ENCODE measurements around the gene PNPLA7. TPM values are rescaled to one million over a fixed set of nuclear protein-coding genes. Genes with fewer than 3 reads are reported as not detected.

Gene PNPLA7
- total RNA-seq, 1 donor from 2014 or later = 1.6 TPM

DNA sequence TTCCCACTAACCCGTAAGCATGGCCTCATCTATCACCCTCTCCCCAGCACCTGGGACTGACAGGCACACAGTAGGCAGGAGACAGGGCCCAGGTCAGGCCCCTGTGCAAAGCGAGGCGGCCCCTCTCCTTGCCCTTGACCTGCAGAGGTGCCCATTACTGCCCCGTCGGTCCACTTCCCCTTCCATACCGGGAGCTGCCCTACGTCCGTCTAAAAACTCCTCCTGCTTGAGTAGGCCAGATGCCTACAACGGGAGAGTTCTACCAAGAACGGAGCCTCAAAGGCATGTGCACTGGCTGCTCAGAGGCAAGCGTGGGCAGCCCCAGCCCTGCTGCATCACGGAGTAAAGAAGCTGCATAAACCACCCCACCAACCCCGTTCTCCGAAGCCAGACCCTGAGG, 33.1 kb upstream of the PNPLA7 start:
- Mint-ChIP-seq H3K36me3 (ENCODE audit: low read depth) (peaks cover 54% of the 10 kb centered on the region), H3K27me3 (ENCODE audit: low read depth) (no peaks in the 10 kb centered on the region), H3K27ac (no peak overlapping the region), H3K4me1 (ENCODE audit: low read depth) (peaks cover 4% of the 10 kb centered on the region), H3K4me3 (ENCODE audit: low read depth) (no peak overlapping the region), H3K9me3 (no peaks in the 10 kb centered on the region)
- intact Hi-C loops (cut with micrococcal nuclease) = no loop called here
- DNase-seq (ENCODE audit: low spot score) = no peak

DNA sequence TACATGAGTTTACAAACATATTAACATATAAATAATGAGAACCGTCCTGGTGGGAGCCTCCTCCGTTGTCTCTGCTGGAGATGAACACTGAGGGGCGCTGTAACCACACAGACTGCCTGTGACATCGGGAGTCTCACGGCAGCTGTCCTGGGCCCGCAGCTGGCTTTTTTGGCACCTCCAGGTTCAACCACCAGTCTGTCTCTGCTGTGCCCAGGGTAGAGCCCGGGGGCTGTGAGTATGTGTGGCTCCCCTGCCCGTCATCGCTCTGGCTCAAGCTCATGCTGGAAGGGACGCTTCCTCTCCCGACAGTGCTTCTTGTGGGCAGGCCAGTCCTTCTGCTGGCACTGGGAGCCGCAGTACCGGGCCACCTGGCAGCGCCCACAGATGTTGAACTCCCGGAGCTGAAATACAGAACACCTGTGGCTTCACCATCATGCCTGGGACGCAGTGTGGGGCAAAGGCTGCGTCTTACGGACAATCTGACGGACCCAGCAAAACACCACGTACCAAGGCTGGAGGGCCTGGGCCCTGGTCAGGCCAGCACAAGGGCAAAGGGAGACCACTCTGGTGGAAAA, 32.2 kb upstream of the PNPLA7 start:
- Mint-ChIP-seq H3K4me3 (ENCODE audit: low read depth) (no peak overlapping the region), H3K9me3 (no peaks in the 10 kb centered on the region), H3K27ac (no peak overlapping the region), H3K36me3 (ENCODE audit: low read depth) (peaks cover 44% of the 10 kb centered on the region), H3K4me1 (ENCODE audit: low read depth) (peaks cover 1% of the 10 kb centered on the region), H3K27me3 (ENCODE audit: low read depth) (no peaks in the 10 kb centered on the region)
- no peak for DNase-seq (ENCODE audit: low spot score)
- intact Hi-C loops (cut with micrococcal nuclease) = no loop called here

DNA sequence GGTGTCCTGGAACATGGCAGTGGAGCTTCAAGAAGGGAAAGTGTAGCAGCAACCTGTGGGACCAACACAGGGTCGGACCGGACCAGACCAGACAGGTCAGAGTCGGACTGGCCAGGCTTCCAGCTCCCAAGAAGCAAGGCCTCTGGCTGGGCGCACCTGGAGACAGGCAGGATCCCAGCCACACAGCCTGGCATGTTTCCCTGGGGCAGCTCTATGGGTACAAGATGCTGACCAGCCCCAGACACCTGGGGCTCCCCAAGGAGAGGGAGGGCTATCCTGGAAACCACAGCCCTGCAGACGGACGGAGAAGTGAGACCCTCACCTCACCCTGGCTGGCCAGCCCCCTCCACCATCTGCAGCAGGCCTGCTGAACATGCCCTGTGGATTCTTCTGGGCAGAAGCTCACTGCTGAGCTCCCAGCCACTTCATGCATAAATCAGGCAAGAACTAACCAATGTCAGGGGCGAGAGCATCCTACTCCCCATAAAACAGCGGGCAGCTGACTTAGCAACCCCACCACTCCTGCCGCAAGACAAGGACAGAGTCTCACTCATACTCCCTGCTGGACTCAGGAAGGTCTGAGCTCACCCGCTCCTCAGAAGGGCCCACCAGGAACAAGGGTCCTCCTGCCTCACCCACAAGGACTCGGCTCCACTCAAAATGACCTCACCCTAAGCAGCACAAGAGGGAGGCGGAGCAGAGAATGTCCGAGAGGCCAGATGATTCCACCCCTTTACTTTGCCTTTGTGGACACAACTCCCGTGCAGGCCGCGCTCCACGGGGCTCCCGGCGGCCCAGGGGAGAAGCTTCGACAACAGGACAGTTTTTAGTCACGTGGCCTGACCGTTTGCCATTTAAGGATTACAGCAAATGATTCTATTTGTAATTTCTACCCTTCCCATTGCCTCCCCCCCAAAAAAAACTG, 31.4 kb upstream of the PNPLA7 start:
- no peak for DNase-seq (ENCODE audit: low spot score)
- no peaks in the 10 kb centered on the region for H3K27me3 Mint-ChIP-seq (ENCODE audit: low read depth)
- peaks cover 6% of the 10 kb centered on the region for H3K4me1 Mint-ChIP-seq (ENCODE audit: low read depth)
- H3K9me3 Mint-ChIP-seq = no peaks in the 10 kb centered on the region
- no peak overlapping the region for H3K27ac Mint-ChIP-seq
- H3K36me3 Mint-ChIP-seq (ENCODE audit: low read depth) = peaks cover 41% of the 10 kb centered on the region
- H3K4me3 Mint-ChIP-seq (ENCODE audit: low read depth) = no peak overlapping the region
- intact Hi-C loops (cut with micrococcal nuclease) = no loop called here

DNA sequence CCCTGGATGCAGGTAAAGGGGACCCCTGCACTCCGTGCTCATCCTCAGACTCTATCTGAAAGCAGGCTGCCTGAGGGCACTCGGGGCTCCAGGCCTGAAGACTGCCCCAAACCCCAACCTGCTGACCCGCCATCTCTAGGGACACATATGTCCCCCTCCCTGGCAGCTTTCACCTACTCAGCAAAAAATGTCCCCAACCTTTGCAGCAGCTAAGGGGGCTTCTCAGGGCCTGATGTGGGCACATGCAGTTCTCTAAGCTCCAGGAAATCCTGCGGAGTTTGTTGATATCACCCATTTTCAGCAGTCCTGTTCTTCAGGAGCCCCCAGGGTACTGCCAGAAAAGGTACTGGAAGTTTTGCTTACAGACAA, 30.7 kb upstream of the PNPLA7 start:
- H3K9me3 Mint-ChIP-seq = no peaks in the 10 kb centered on the region
- peaks cover 11% of the 10 kb centered on the region for H3K4me1 Mint-ChIP-seq (ENCODE audit: low read depth)
- DNase-seq (ENCODE audit: low spot score) = no peak
- no peak overlapping the region for H3K27ac Mint-ChIP-seq
- no peak overlapping the region for H3K4me3 Mint-ChIP-seq (ENCODE audit: low read depth)
- peaks cover 41% of the 10 kb centered on the region for H3K36me3 Mint-ChIP-seq (ENCODE audit: low read depth)
- intact Hi-C loops (cut with micrococcal nuclease) = no loop called here
- no peaks in the 10 kb centered on the region for H3K27me3 Mint-ChIP-seq (ENCODE audit: low read depth)

DNA sequence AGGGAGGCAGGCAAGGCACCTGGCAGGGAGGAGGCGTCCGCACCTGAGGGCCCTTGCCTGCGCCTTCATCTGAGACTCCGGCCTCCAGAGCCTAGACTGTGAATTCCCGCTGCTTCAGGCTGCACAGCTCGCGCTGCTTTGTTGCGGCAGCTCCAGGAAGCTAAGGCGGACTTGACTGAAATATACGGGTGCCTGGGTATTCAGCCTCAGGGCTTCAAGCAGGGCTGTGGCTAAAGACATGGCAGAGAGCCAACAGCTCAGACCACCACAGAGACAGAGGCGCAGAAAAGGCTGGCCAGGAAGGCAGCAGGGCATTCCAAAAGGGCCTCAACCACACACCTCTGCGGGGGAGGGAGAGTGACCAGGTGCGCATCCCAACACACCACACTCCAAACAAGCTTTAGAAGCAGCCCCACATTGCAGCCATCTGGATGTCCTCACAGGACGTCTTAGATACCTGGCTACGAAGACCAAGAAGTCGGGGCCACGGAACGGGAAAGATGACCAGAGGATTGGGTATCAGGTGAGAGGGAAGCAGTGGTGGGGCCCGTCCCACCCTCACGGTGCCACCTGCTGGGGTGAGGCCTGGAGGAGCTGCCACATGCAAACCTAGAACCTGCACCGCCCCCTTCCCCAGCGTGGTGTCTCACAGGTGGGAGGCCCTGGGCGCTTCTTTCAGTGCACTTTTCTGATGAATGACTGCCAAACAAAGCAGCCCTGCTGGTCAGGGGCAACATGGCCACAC, 30.2 kb upstream of the PNPLA7 start:
- peaks cover 44% of the 10 kb centered on the region for H3K36me3 Mint-ChIP-seq (ENCODE audit: low read depth)
- no peak overlapping the region for H3K27ac Mint-ChIP-seq
- H3K4me3 Mint-ChIP-seq (ENCODE audit: low read depth) = no peak overlapping the region
- no peaks in the 10 kb centered on the region for H3K9me3 Mint-ChIP-seq
- DNase-seq (ENCODE audit: low spot score) = no peak
- intact Hi-C loops (cut with micrococcal nuclease) = no loop called here
- no peaks in the 10 kb centered on the region for H3K27me3 Mint-ChIP-seq (ENCODE audit: low read depth)
- H3K4me1 Mint-ChIP-seq (ENCODE audit: low read depth) = peaks cover 17% of the 10 kb centered on the region

GRCh38 chr9:137579259-137579604, 29.0 kb upstream of the PNPLA7 start:
- intact Hi-C loops (cut with micrococcal nuclease) = loop anchor here (2.0 to 5.0 kb wide), 2 partner anchors 28 to 38 kb away; partner anchors contain the start of genes EHMT1, MRPL41 and PNPLA7
- H3K36me3 Mint-ChIP-seq (ENCODE audit: low read depth) = peaks cover 49% of the 10 kb centered on the region
- no peak for DNase-seq (ENCODE audit: low spot score)
- H3K27ac Mint-ChIP-seq = peak overlapping the region; percentile 42
- H3K9me3 Mint-ChIP-seq = no peaks in the 10 kb centered on the region
- no peaks in the 10 kb centered on the region for H3K27me3 Mint-ChIP-seq (ENCODE audit: low read depth)
- peaks cover 18% of the 10 kb centered on the region for H3K4me1 Mint-ChIP-seq (ENCODE audit: low read depth)
- H3K4me3 Mint-ChIP-seq (ENCODE audit: low read depth) = peak overlapping the region; percentile 84

- peak within 1 kb of the TSS; percentile 84 for H3K4me3 Mint-ChIP-seq (ENCODE audit: low read depth)
- H3K36me3 Mint-ChIP-seq (ENCODE audit: low read depth) = peaks cover 52% of the 10 kb centered on the region
- DNase-seq (ENCODE audit: low spot score) = peak; percentile 91
- peaks cover 18% of the 10 kb centered on the region for H3K4me1 Mint-ChIP-seq (ENCODE audit: low read depth)
- H3K27ac Mint-ChIP-seq = peak within 1 kb of the TSS; percentile 42
- intact Hi-C loops (cut with micrococcal nuclease) = loop anchor here (2.0 to 5.0 kb wide), 2 partner anchors 28 to 39 kb away; partner anchors contain the start of genes EHMT1, MRPL41 and PNPLA7
- no peaks in the 10 kb centered on the region for H3K27me3 Mint-ChIP-seq (ENCODE audit: low read depth)
- no peaks in the 10 kb centered on the region for H3K9me3 Mint-ChIP-seq
These were observed 28.5 kb upstream of the PNPLA7 start, which contains the start of gene DPH7 for GRCh38 chr9:137578518-137579258. Gene DPH7 (minus strand): TSS chr9:137578925. CDS start chr9:137578777, 148 bp downstream.

DNA sequence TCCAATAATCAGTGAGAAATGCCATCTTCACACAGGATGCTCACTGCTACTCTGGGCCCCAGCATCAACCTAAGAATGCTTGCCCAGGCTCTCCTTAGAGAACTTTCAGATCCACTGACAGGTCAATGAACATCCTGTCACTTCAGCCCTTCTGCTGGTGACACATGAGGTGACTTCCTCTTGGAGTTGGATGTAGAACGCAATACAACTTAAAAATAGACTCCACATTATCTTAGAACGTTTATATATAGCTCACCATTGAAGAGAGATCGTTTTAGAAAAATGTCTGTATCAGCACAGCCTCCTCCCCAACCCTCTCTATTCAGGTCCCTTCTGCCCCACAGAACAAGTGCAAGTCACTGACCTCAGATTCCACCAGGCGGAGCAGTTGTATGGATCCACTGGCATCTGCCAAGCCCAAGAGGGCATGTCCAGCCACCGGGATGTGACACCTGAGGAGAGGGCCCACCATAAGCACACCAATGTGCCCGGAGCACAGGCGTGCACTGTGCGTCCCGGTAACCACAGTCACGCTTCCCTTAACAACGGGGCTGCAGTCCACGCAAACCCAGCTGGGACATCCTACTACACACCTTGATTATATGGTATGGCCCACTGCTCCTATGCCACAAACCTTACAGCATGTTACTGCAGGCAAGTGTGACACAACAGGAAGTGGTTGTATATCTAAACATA, 25.7 kb upstream of the PNPLA7 start:
- Mint-ChIP-seq H3K4me3 (ENCODE audit: low read depth) (peak overlapping the region; percentile 51), H3K36me3 (ENCODE audit: low read depth) (peaks cover 42% of the 10 kb centered on the region), H3K9me3 (no peaks in the 10 kb centered on the region), H3K4me1 (ENCODE audit: low read depth) (peaks cover 19% of the 10 kb centered on the region), H3K27me3 (ENCODE audit: low read depth) (no peaks in the 10 kb centered on the region), H3K27ac (peak overlapping the region; percentile 15)
- intact Hi-C loops (cut with micrococcal nuclease) = loop anchor here (5.0 kb wide), 1 partner anchor 41 kb away; the partner anchor contains the start of gene EHMT1
- DNase-seq (ENCODE audit: low spot score) = no peak

DNA sequence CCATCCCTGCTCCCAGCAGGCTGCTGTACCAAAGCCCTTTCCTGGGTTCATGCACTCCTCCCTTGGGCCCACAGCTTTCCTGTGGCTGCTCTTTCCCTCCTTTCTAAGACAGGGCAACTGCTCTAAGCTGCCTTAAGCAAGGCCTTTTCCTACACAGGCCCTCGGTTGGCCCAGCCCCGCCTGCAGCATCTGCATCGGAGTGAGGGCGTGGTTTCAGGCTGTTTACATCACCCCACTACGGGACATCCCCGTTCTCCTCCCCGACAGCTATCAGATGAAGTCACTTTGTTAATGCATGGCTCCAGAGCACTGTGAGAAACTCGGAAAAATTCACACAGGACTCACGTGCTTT, 25.1 kb upstream of the PNPLA7 start:
- intact Hi-C loops (cut with micrococcal nuclease) = loop anchor here (5.0 kb wide), 1 partner anchor 42 kb away; the partner anchor contains the start of gene EHMT1
- Mint-ChIP-seq H3K36me3 (ENCODE audit: low read depth) (peaks cover 47% of the 10 kb centered on the region), H3K9me3 (no peaks in the 10 kb centered on the region), H3K4me1 (ENCODE audit: low read depth) (peaks cover 24% of the 10 kb centered on the region), H3K4me3 (ENCODE audit: low read depth) (no peak overlapping the region), H3K27ac (peak overlapping the region; percentile 15), H3K27me3 (ENCODE audit: low read depth) (no peaks in the 10 kb centered on the region)
- no peak for DNase-seq (ENCODE audit: low spot score)

GRCh38 chr9:137574192-137574591, 24.0 kb upstream of the PNPLA7 start:
- intact Hi-C loops (cut with micrococcal nuclease) = no loop called here
- no peak overlapping the region for H3K27ac Mint-ChIP-seq
- H3K36me3 Mint-ChIP-seq (ENCODE audit: low read depth) = peaks cover 51% of the 10 kb centered on the region
- H3K9me3 Mint-ChIP-seq = no peaks in the 10 kb centered on the region
- peaks cover 27% of the 10 kb centered on the region for H3K4me1 Mint-ChIP-seq (ENCODE audit: low read depth)
- no peak overlapping the region for H3K4me3 Mint-ChIP-seq (ENCODE audit: low read depth)
- DNase-seq (ENCODE audit: low spot score) = no peak
- no peaks in the 10 kb centered on the region for H3K27me3 Mint-ChIP-seq (ENCODE audit: low read depth)

DNA sequence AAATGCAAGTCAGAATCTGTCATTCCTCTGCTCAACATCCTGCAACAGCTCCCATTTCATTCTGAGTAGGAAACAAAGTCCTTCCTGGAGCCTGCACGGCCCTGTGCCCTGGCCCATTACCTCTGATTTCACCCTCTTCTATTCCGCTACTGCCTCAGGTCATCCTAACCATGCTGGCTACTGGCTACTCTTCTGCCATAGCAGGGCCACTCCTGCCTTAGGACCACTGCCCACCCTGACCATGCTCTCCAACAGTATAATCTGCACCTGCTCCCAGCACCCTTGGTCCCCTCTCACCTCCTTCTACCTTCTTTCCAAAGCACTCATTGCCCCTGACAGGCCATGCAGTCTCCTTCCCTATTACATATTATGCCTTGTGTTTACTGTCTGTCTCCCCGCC, 20.4 kb upstream of the PNPLA7 start:
- H3K27ac Mint-ChIP-seq = no peak overlapping the region

More for the DNA sequence above, 20.4 kb upstream of the PNPLA7 start:
- H3K27me3 Mint-ChIP-seq (ENCODE audit: low read depth) = no peaks in the 10 kb centered on the region
- H3K36me3 Mint-ChIP-seq (ENCODE audit: low read depth) = peaks cover 43% of the 10 kb centered on the region
- intact Hi-C loops (cut with micrococcal nuclease) = no loop called here
- peaks cover 15% of the 10 kb centered on the region for H3K4me1 Mint-ChIP-seq (ENCODE audit: low read depth)
- H3K4me3 Mint-ChIP-seq (ENCODE audit: low read depth) = no peak overlapping the region
- H3K9me3 Mint-ChIP-seq = no peaks in the 10 kb centered on the region
- no peak for DNase-seq (ENCODE audit: low spot score)
